Progenitor cell of endocrine pancreas (in vitro differentiated cells): ENCODE data around the gene SEPTIN6. TPM values are rescaled to one million over a fixed set of nuclear protein-coding genes. Genes with fewer than 3 reads are reported as not detected.
"Not testable (repeated sequence)": the region's sequence is repeated elsewhere in the genome, so short reads cannot be mapped to it uniquely, and the experiment has no call there.

Experiments
- DNase-seq: peaks from one replicate; pipeline ENCODE4 v3.0.0; 2021; ENCODE audit warnings: low spot score; ENCODE audit not compliant: unreplicated experiment
- H3K27ac Mint-ChIP-seq: 2 replicates; pipeline ENCODE4 v1.8.0; 2021; ENCODE audit warnings: mild to moderate bottlenecking, moderate library complexity, mixed read lengths
- H3K27me3 Mint-ChIP-seq: 2 replicates; pipeline ENCODE4 v1.8.0; 2021; ENCODE audit warnings: mixed read lengths
- H3K36me3 Mint-ChIP-seq: 2 replicates; pipeline ENCODE4 v1.8.0; 2022; ENCODE audit warnings: mixed read lengths; ENCODE audit not compliant: insufficient read depth
- H3K4me1 Mint-ChIP-seq: 2 replicates; pipeline ENCODE4 v1.8.0; 2021; ENCODE audit warnings: low read depth, mixed read lengths
- H3K4me3 Mint-ChIP-seq: 2 replicates; pipeline ENCODE4 v1.8.0; 2021; ENCODE audit warnings: low read depth, mild to moderate bottlenecking, moderate library complexity, mixed read lengths
- H3K9me3 Mint-ChIP-seq: 2 replicates; pipeline ENCODE4 v1.8.0; 2021; ENCODE audit warnings: low read depth, mixed read lengths
- CTCF ChIP-seq: fragments of 200-600 bp; sonication (generic); IDR thresholded peaks from one replicate; pipeline ENCODE4 v1.5.0; 2021; ENCODE audit warnings: antibody characterized with exemption, mild to moderate bottlenecking; ENCODE audit not compliant: unreplicated experiment
- total RNA-seq: library from RNA; stranded (reverse); gene quantifications from 2 replicates; pipeline ENCODE4 v1.2.1, GENCODE V29; 2021

The SEPTIN6 gene
- total RNA-seq, 1 donor from 2014 or later: 37.1 TPM

GRCh38 chrX:119676949-119677653 is 15.9 kb downstream of the SEPTIN6 start:
- no peaks in the 10 kb centered on the region for H3K27me3 Mint-ChIP-seq
- peaks cover 3% of the 10 kb centered on the region for H3K4me1 Mint-ChIP-seq
- H3K9me3 Mint-ChIP-seq: peaks cover 10% of the 10 kb centered on the region

GRCh38 chrX:119673336-119673735 is 19.6 kb downstream of the SEPTIN6 start:
- no peak for DNase-seq
- H3K27me3 Mint-ChIP-seq: no peaks in the 10 kb centered on the region
- no peak for TF ChIP-seq CTCF
- H3K27ac Mint-ChIP-seq: no peak overlapping the region
- H3K4me1 Mint-ChIP-seq: no peaks in the 10 kb centered on the region
- no peaks in the 10 kb centered on the region for H3K9me3 Mint-ChIP-seq
- no peak overlapping the region for H3K4me3 Mint-ChIP-seq
- H3K36me3 Mint-ChIP-seq: peaks cover 3% of the 10 kb centered on the region

More at GRCh38 chrX:119676949-119677653, 15.9 kb downstream of the SEPTIN6 start:
- Mint-ChIP-seq H3K4me3 (no peak overlapping the region), H3K36me3 (peaks cover 3% of the 10 kb centered on the region), H3K27ac (no peak overlapping the region)
- DNase-seq: no peak
- TF ChIP-seq CTCF: no peak

- Mint-ChIP-seq H3K9me3 (no peaks in the 10 kb centered on the region), H3K27me3 (no peaks in the 10 kb centered on the region), H3K4me3 (no peak overlapping the region), H3K27ac (no peak overlapping the region), H3K4me1 (no peaks in the 10 kb centered on the region), H3K36me3 (peaks cover 3% of the 10 kb centered on the region)
- no peak for DNase-seq
- TF ChIP-seq CTCF: no peak
Measured at GRCh38 chrX:119672426-119672825, 20.5 kb downstream of the SEPTIN6 start.

- peaks cover 4% of the 10 kb centered on the region for H3K4me1 Mint-ChIP-seq
- DNase-seq: no peak
- no peak overlapping the region for H3K4me3 Mint-ChIP-seq
- peak overlapping the region; percentile 56 for H3K27ac Mint-ChIP-seq
- peaks cover 3% of the 10 kb centered on the region for H3K9me3 Mint-ChIP-seq
- peaks cover 3% of the 10 kb centered on the region for H3K36me3 Mint-ChIP-seq
- H3K27me3 Mint-ChIP-seq: no peaks in the 10 kb centered on the region
- no peak for TF ChIP-seq CTCF
Measured at GRCh38 chrX:119669424-119670037, 23.4 kb downstream of the SEPTIN6 start.

GRCh38 chrX:119667111-119667878 is 25.7 kb downstream of the SEPTIN6 start:
- H3K4me1 Mint-ChIP-seq: peaks cover 4% of the 10 kb centered on the region
- H3K36me3 Mint-ChIP-seq: peaks cover 5% of the 10 kb centered on the region
- H3K9me3 Mint-ChIP-seq: peaks cover 7% of the 10 kb centered on the region
- H3K27ac Mint-ChIP-seq: no peak overlapping the region
- no peak for DNase-seq
- H3K27me3 Mint-ChIP-seq: no peaks in the 10 kb centered on the region
- TF ChIP-seq CTCF: no peak
- H3K4me3 Mint-ChIP-seq: no peak overlapping the region

GRCh38 chrX:119664877-119665276 is 28.1 kb downstream of the SEPTIN6 start:
- not testable (repeated sequence) for DNase-seq, H3K36me3 Mint-ChIP-seq, H3K4me1 Mint-ChIP-seq, H3K27me3 Mint-ChIP-seq, H3K4me3 Mint-ChIP-seq, H3K27ac Mint-ChIP-seq
- peaks cover 11% of the 10 kb centered on the region for H3K9me3 Mint-ChIP-seq
